Adrenal gland (tissue), 5 donors: ENCODE measurements around the gene USPL1.

Experiments used
- POLR2A ChIP-seq, 2 donors: fragments of 450-650 bp; IDR thresholded peaks; one replicate each; pipeline ENCODE4 v1.6.1; 2017; ENCODE audit warnings: antibody characterized with exemption in 2 of 2, mild to moderate bottlenecking in 2 of 2, moderate library complexity in 1 of 2
- TF ChIP-seq, protein P1 (sequence below), 6 experiments: fragments of 450-650 bp in 4 of 6; fragments of 200-600 bp in 2 of 6; sonication (generic) in 1 of 6; IDR thresholded peaks; 1 replicate in 5 of 6; 2 replicates in 1 of 6; pipeline versions ENCODE4 v1.5.1 to v1.8.0; 2016 to 2021; ENCODE audit warnings: antibody characterized with exemption in 6 of 6, mild to moderate bottlenecking in 2 of 6, moderate library complexity in 1 of 6
- donor health status: DM: no; HTN: no; CAD: no.

DNA sequence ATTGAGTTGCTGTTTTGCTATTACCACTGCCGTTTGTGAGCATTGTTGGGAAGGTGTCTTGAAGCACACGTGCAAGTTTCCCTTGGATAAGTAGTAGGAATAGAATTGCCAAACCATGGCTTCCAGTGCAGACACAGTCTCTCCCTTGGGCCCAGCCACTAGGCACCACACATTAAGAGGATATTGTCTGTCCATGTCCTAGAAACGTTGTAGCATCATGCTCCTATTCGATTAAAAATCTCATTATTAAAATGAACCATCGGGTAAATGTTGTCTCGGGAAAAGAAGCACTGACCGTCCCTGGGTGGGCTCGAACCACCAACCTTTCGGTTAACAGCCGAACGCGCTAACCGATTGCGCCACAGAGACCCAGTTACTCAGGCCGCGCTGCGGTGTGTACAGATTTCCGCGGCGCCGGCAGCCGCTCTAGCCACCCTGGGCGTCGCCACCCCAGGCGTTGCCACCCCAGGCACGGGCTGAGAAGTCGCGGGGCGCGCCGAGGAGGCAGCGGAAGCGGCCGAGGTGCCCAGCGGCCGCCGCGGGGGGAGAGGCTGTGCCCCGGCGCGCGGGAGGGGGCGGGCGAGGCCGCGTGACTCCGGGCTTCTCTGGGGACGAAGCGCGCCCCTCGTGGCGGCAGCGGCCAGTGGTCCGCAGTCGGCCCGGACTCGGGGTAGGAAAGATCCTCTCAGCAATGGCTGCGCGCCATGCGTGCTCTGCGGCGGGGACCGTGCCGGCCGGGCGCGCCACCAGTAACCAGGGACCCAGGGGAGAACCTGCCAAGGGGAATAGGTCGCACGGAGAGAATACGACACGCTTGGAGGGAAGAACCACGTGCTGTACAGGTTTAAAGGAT, 56.2 kb downstream of the USPL1 start:
- TF ChIP-seq, protein P1, sequence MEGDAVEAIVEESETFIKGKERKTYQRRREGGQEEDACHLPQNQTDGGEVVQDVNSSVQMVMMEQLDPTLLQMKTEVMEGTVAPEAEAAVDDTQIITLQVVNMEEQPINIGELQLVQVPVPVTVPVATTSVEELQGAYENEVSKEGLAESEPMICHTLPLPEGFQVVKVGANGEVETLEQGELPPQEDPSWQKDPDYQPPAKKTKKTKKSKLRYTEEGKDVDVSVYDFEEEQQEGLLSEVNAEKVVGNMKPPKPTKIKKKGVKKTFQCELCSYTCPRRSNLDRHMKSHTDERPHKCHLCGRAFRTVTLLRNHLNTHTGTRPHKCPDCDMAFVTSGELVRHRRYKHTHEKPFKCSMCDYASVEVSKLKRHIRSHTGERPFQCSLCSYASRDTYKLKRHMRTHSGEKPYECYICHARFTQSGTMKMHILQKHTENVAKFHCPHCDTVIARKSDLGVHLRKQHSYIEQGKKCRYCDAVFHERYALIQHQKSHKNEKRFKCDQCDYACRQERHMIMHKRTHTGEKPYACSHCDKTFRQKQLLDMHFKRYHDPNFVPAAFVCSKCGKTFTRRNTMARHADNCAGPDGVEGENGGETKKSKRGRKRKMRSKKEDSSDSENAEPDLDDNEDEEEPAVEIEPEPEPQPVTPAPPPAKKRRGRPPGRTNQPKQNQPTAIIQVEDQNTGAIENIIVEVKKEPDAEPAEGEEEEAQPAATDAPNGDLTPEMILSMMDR (IDR thresholded peaks at IDR 0.05) = peak; percentile 27 to 85 (median 64)
- TF ChIP-seq POLR2A (IDR thresholded peaks at IDR 0.05) = peak in 1 of 2 donors; percentile 39
